ENCODE measurements around the gene ZNF330. TPM values are rescaled to one million over a fixed set of nuclear protein-coding genes. Genes with fewer than 3 reads are reported as not detected.

The ZNF330 gene
- polyA plus RNA-seq, 1 of the 3 experiments (the other 2 are of a cell fraction) = 19.4 TPM

DNA sequence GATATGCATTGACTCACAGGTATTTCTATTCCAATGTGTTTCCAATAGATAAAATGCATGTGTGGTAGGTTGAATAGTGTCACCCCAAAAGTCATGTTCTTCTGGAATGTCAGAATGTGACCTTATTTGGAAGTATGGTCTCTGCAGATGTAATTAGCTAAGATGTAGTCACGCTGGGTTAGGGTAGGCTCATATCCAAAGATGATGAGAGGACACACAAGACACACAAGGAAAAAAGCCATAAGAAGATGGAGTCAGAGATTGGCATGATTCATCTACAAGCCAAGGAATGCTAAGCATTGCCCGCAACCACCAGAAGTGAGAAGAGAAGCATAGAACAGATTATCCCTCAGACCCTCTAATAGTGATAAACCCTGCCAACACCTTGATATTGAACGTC lies 17.5 kb downstream of the ZNF330 start (continued):
- no peak for TF ChIP-seq ZBTB33 (IDR thresholded peaks at IDR 0.05; ENCODE audit: borderline replicate concordance, low read depth)

- no peaks in the 10 kb centered on the region for H3K9me3 ChIP-seq
- no peak overlapping the region for H3K9ac ChIP-seq
- H3K4me2 ChIP-seq = no peak overlapping the region
- ChIA-PET POLR2A (no interaction called here), CTCF (interaction anchor here (1.3 to 1.8 kb wide), 3 partner anchors 10 to 66 kb away, joined by 3 to 9 read pairs (median 5); no protein-coding TSS in a partner anchor)
- no peak overlapping the region for H3K4me3 ChIP-seq (ENCODE audit: low read depth in 2 of 2, low read length in 1 of 2)
- no peaks in the 10 kb centered on the region for H3K27me3 ChIP-seq (ENCODE audit: insufficient read depth)
- H3K4me1 ChIP-seq (ENCODE audit: control insufficient read depth in 1 of 2, insufficient read depth in 2 of 2, low read depth in 1 of 2, low read length in 1 of 2) = no peaks in the 10 kb centered on the region; a peak in 1 of 4 replicates
- no peaks in the 10 kb centered on the region for H3K36me3 ChIP-seq (replicated peaks in 1 of 2; ENCODE audit: control insufficient read depth in 1 of 2, insufficient read depth in 2 of 2, low read length in 1 of 2)
- TF ChIP-seq IRF3 (IDR thresholded peaks at IDR 0.05; ENCODE audit: low read depth, low read length) = no peak
- TF ChIP-seq GATA2 (CRISPR knock-in tag; IDR thresholded peaks at IDR 0.05) = no peak
- TF ChIP-seq ZBTB33 (IDR thresholded peaks at IDR 0.05; ENCODE audit: borderline replicate concordance, low read depth) = no peak
- no peak for TF ChIP-seq FOSL2 (IDR thresholded peaks at IDR 0.05; ENCODE audit: borderline replicate concordance, low read depth)
- peaks cover 3% of the 10 kb centered on the region for H3F3A ChIP-seq (replicated peaks; ENCODE audit: insufficient read depth)
- H4K20me1 ChIP-seq (ENCODE audit: insufficient read depth) = no peaks in the 10 kb centered on the region
- H3K9me2 ChIP-seq = no peaks in the 10 kb centered on the region
- DNase-seq = no peak
- no peak overlapping the region for H3K27ac ChIP-seq (ENCODE audit: low read depth in 2 of 2, low read length in 1 of 2)
- H2AFZ ChIP-seq (ENCODE audit: low read depth) = no peak overlapping the region
- H3K79me2 ChIP-seq (ENCODE audit: insufficient read depth) = no peaks in the 10 kb centered on the region
- WGBS (ENCODE audit: low lambda C conversion rate) = 75% methylated on average over 2 of the region's 3 CpGs
Measured at GRCh38 chr4:141240259-141240658, 19.6 kb downstream of the ZNF330 start.

- no peak for DNase-seq
- H3K4me1 ChIP-seq (ENCODE audit: control insufficient read depth in 1 of 2, insufficient read depth in 2 of 2, low read depth in 1 of 2, low read length in 1 of 2) = no peaks in the 10 kb centered on the region; a peak in 1 of 4 replicates
- no peak overlapping the region for H3K9ac ChIP-seq
- H2AFZ ChIP-seq (ENCODE audit: low read depth) = no peak overlapping the region
- H3K4me3 ChIP-seq (ENCODE audit: low read depth in 2 of 2, low read length in 1 of 2) = no peak overlapping the region
- H3K4me2 ChIP-seq = no peak overlapping the region
- ChIA-PET POLR2A (no interaction called here), CTCF (no interaction called here)
- H3K79me2 ChIP-seq (ENCODE audit: insufficient read depth) = no peaks in the 10 kb centered on the region
- H3K9me2 ChIP-seq = no peaks in the 10 kb centered on the region
- 57% methylated on average over 2 of the region's 2 CpGs for WGBS (ENCODE audit: low lambda C conversion rate)
- no peak overlapping the region for H3K27ac ChIP-seq (ENCODE audit: low read depth in 2 of 2, low read length in 1 of 2)
- H3F3A ChIP-seq (replicated peaks; ENCODE audit: insufficient read depth) = peaks cover 3% of the 10 kb centered on the region
- H3K36me3 ChIP-seq (replicated peaks in 1 of 2; ENCODE audit: control insufficient read depth in 1 of 2, insufficient read depth in 2 of 2, low read length in 1 of 2) = no peaks in the 10 kb centered on the region
- no peaks in the 10 kb centered on the region for H3K9me3 ChIP-seq
- H3K27me3 ChIP-seq (ENCODE audit: insufficient read depth) = no peaks in the 10 kb centered on the region
- no peaks in the 10 kb centered on the region for H4K20me1 ChIP-seq (ENCODE audit: insufficient read depth)
- TF ChIP-seq EZH2phosphoT487 (IDR thresholded peaks at IDR 0.05; ENCODE audit: borderline replicate concordance, low read depth) = no peak
- TF ChIP-seq, protein P1, sequence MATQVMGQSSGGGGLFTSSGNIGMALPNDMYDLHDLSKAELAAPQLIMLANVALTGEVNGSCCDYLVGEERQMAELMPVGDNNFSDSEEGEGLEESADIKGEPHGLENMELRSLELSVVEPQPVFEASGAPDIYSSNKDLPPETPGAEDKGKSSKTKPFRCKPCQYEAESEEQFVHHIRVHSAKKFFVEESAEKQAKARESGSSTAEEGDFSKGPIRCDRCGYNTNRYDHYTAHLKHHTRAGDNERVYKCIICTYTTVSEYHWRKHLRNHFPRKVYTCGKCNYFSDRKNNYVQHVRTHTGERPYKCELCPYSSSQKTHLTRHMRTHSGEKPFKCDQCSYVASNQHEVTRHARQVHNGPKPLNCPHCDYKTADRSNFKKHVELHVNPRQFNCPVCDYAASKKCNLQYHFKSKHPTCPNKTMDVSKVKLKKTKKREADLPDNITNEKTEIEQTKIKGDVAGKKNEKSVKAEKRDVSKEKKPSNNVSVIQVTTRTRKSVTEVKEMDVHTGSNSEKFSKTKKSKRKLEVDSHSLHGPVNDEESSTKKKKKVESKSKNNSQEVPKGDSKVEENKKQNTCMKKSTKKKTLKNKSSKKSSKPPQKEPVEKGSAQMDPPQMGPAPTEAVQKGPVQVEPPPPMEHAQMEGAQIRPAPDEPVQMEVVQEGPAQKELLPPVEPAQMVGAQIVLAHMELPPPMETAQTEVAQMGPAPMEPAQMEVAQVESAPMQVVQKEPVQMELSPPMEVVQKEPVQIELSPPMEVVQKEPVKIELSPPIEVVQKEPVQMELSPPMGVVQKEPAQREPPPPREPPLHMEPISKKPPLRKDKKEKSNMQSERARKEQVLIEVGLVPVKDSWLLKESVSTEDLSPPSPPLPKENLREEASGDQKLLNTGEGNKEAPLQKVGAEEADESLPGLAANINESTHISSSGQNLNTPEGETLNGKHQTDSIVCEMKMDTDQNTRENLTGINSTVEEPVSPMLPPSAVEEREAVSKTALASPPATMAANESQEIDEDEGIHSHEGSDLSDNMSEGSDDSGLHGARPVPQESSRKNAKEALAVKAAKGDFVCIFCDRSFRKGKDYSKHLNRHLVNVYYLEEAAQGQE (IDR thresholded peaks at IDR 0.05; ENCODE audit: low read depth, low read length) = no peak
- TF ChIP-seq, protein P2, sequence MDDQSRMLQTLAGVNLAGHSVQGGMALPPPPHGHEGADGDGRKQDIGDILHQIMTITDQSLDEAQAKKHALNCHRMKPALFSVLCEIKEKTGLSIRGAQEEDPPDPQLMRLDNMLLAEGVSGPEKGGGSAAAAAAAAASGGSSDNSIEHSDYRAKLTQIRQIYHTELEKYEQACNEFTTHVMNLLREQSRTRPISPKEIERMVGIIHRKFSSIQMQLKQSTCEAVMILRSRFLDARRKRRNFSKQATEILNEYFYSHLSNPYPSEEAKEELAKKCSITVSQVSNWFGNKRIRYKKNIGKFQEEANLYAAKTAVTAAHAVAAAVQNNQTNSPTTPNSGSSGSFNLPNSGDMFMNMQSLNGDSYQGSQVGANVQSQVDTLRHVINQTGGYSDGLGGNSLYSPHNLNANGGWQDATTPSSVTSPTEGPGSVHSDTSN (IDR thresholded peaks at IDR 0.05) = no peak
- no peak for TF ChIP-seq GATA2 (CRISPR knock-in tag; IDR thresholded peaks at IDR 0.05)
- TF ChIP-seq ZBTB33 (IDR thresholded peaks at IDR 0.05; ENCODE audit: borderline replicate concordance, low read depth) = no peak
- TF ChIP-seq TCF12 (IDR thresholded peaks at IDR 0.05) = no peak
- TF ChIP-seq FOXJ3 (CRISPR knock-in tag; IDR thresholded peaks at IDR 0.05) = no peak
Measured at GRCh38 chr4:141240671-141241070, 20.0 kb downstream of the ZNF330 start.
